NB4 (cell line): Measurements from ENCODE around the gene ACOXL.

Source experiments
- MAX ChIP-seq: IDR thresholded peaks from 2 replicates; pipeline ENCODE4 v1.6.1; 2011; ENCODE audit warnings: low read depth, low read length
- POLR2A ChIP-seq: IDR thresholded peaks from 2 replicates; pipeline ENCODE4 v1.6.1; 2011; ENCODE audit warnings: mild to moderate bottlenecking; ENCODE audit not compliant: insufficient read length; ENCODE audit errors: extremely low read depth
- TF ChIP-seq, protein P1 (sequence below): IDR thresholded peaks from one replicate; pipeline ENCODE4 v1.5.1; 2012; ENCODE audit warnings: low read depth, low read length

GRCh38 chr2:111042261-111042660, 309.9 kb downstream of the ACOXL start:
- TF ChIP-seq, protein P1, sequence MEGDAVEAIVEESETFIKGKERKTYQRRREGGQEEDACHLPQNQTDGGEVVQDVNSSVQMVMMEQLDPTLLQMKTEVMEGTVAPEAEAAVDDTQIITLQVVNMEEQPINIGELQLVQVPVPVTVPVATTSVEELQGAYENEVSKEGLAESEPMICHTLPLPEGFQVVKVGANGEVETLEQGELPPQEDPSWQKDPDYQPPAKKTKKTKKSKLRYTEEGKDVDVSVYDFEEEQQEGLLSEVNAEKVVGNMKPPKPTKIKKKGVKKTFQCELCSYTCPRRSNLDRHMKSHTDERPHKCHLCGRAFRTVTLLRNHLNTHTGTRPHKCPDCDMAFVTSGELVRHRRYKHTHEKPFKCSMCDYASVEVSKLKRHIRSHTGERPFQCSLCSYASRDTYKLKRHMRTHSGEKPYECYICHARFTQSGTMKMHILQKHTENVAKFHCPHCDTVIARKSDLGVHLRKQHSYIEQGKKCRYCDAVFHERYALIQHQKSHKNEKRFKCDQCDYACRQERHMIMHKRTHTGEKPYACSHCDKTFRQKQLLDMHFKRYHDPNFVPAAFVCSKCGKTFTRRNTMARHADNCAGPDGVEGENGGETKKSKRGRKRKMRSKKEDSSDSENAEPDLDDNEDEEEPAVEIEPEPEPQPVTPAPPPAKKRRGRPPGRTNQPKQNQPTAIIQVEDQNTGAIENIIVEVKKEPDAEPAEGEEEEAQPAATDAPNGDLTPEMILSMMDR, result no peak
- TF ChIP-seq POLR2A (no peak), MAX (no peak)
